SK-N-SH (cell line): ENCODE measurements around the gene IL21R. TPM values are rescaled to one million over a fixed set of nuclear protein-coding genes. Genes with fewer than 3 reads are reported as not detected.

ENCODE experiments used
- CTCF ChIA-PET: fragments of 300-600, 350-600 bp; formaldehyde crosslinking; extraction: SDS; loops from one replicate; lab custom pipeline; 2021; lab: Yijun Ruan, JAX
- POLR2A ChIA-PET: fragments of 350-600 bp; sonication (Branson Sonifier 250); formaldehyde crosslinking; extraction: SDS; loops from one replicate; lab custom pipeline; 2020; ENCODE audit warnings: antibody characterized with exemption, inconsistent platforms; lab: Yijun Ruan, JAX
- DNase-seq: peaks from one replicate; pipeline ENCODE4 v3.0.0; 2012
- H2AFZ ChIP-seq: fragments of 200-600 bp; sonication (generic); 2 replicates; pipeline ENCODE4 v1.8.1; 2016; ENCODE audit warnings: antibody characterized with exemption, mild to moderate bottlenecking, low read depth
- H3F3A ChIP-seq: fragments of 200-600 bp; sonication (generic); replicated peaks from 2 replicates; pipeline ENCODE3; 2016; ENCODE audit warnings: antibody characterized with exemption, mild to moderate bottlenecking; ENCODE audit not compliant: insufficient read depth
- H3K27ac ChIP-seq, 2 experiments: fragments of 200-500 bp in 1 of 2; fragments of 200-600 bp in 1 of 2; sonication (Bioruptor generic) in 1 of 2; sonication (generic), shearing (Covaris generic) in 1 of 2; 2 replicates each; pipeline versions ENCODE4 v1.5.1 to v1.6.1; 2014 to 2016; ENCODE audit warnings: low read depth in 2 of 2, inconsistent platforms in 1 of 2, low read length in 1 of 2, mild to moderate bottlenecking in 1 of 2, mixed read lengths in 1 of 2
- H3K27me3 ChIP-seq: fragments of 200-600 bp; sonication (generic), shearing (Covaris generic); 2 replicates; pipeline ENCODE4 v1.6.1; 2016; ENCODE audit warnings: mixed run types; ENCODE audit not compliant: insufficient read depth
- H3K36me3 ChIP-seq, 2 experiments: fragments of 200-500 bp in 1 of 2; fragments of 200-600 bp in 1 of 2; sonication (Bioruptor generic) in 1 of 2; sonication (generic) in 1 of 2; replicated peaks in 1 of 2; 2 replicates each; pipeline versions ENCODE3 to v1.5.1; 2014 to 2016; ENCODE audit warnings: low read length in 1 of 2, mild to moderate bottlenecking in 1 of 2; ENCODE audit not compliant: insufficient read depth in 2 of 2, control insufficient read depth in 1 of 2
- H3K4me1 ChIP-seq, 2 experiments: fragments of 200-500 bp in 1 of 2; fragments of 200-600 bp in 1 of 2; sonication (Bioruptor generic) in 1 of 2; sonication (generic), shearing (Covaris generic) in 1 of 2; 2 replicates each; pipeline versions ENCODE4 v1.5.1 to v1.6.1; 2014 to 2016; ENCODE audit warnings: low read depth in 1 of 2, low read length in 1 of 2, mixed run types in 1 of 2; ENCODE audit not compliant: insufficient read depth in 2 of 2, control insufficient read depth in 1 of 2
- H3K4me2 ChIP-seq: fragments of 200-600 bp; sonication (generic), shearing (Covaris generic); 2 replicates; pipeline ENCODE4 v1.6.1; 2017; ENCODE audit warnings: mixed run types
- H3K4me3 ChIP-seq, 2 experiments: fragments of 200-500 bp in 1 of 2; fragments of 200-600 bp in 1 of 2; sonication (Bioruptor generic) in 1 of 2; sonication (generic), shearing (Covaris generic) in 1 of 2; 2 replicates each; pipeline versions ENCODE4 v1.5.1 to v1.8.1; 2014 to 2016; ENCODE audit warnings: low read depth in 2 of 2, inconsistent platforms in 1 of 2, low read length in 1 of 2, mild to moderate bottlenecking in 1 of 2, mixed read lengths in 1 of 2, moderate library complexity in 1 of 2
- H3K79me2 ChIP-seq: fragments of 200-600 bp; sonication (generic); 2 replicates; pipeline ENCODE4 v1.8.1; 2017; ENCODE audit warnings: mild to moderate bottlenecking; ENCODE audit not compliant: insufficient read depth
- H3K9ac ChIP-seq: fragments of 200-600 bp; sonication (generic); 2 replicates; pipeline ENCODE4 v1.6.1; 2017; ENCODE audit warnings: mixed run types
- H3K9me2 ChIP-seq: fragments of 200-600 bp; sonication (generic); 2 replicates; pipeline ENCODE4 v1.6.1; 2017; ENCODE audit warnings: mixed run types
- H3K9me3 ChIP-seq: fragments of 200-600 bp; sonication (generic); 2 replicates; pipeline ENCODE4 v1.6.1; 2017; ENCODE audit warnings: mixed run types, mild to moderate bottlenecking, moderate library complexity
- H4K20me1 ChIP-seq: fragments of 200-600 bp; sonication (generic); 2 replicates; pipeline ENCODE4 v1.6.1; 2017; ENCODE audit warnings: mild to moderate bottlenecking, mixed run types; ENCODE audit not compliant: insufficient read depth
- ELF1 ChIP-seq: IDR thresholded peaks from 2 replicates; pipeline ENCODE4 v1.4.0; 2012
- EZH2phosphoT487 ChIP-seq: fragments of 200-600 bp; sonication (generic); IDR thresholded peaks from 2 replicates; pipeline ENCODE4 v1.6.1; 2017; ENCODE audit warnings: low read depth, mixed run types, mild to moderate bottlenecking, antibody characterized with exemption, moderate library complexity, borderline replicate concordance
- FOSL2 ChIP-seq: IDR thresholded peaks from 2 replicates; pipeline ENCODE4 v1.4.0; 2012; ENCODE audit warnings: low read depth, mild to moderate bottlenecking, moderate library complexity, borderline replicate concordance
- FOXJ3 ChIP-seq: sonication (generic); formaldehyde crosslinking; IDR thresholded peaks from 2 replicates; pipeline ENCODE4 v1.5.1; 2020; ENCODE audit warnings: mild to moderate bottlenecking, missing genetic modification reagents
- GABPA ChIP-seq: IDR thresholded peaks from 2 replicates; pipeline ENCODE4 v1.4.0; 2012; ENCODE audit warnings: low read depth, mild to moderate bottlenecking
- IRF3 ChIP-seq: fragments of 150-350 bp; IDR thresholded peaks from 2 replicates; pipeline ENCODE4 v1.6.1; 2016; ENCODE audit warnings: mild to moderate bottlenecking, low read depth, low read length
- JUND ChIP-seq: IDR thresholded peaks from 2 replicates; pipeline ENCODE4 v1.4.0; 2012
- NFIC ChIP-seq: IDR thresholded peaks from 2 replicates; pipeline ENCODE4 v1.4.0; 2012; ENCODE audit warnings: borderline replicate concordance
- PBX3 ChIP-seq: IDR thresholded peaks from 2 replicates; pipeline ENCODE4; 2012
- RXRA ChIP-seq: IDR thresholded peaks from 2 replicates; pipeline ENCODE4 v1.4.0; 2012; ENCODE audit warnings: low read depth, mild to moderate bottlenecking, borderline replicate concordance
- SIN3A ChIP-seq: IDR thresholded peaks from 2 replicates; pipeline ENCODE4 v1.6.1; 2012; ENCODE audit warnings: low read depth, mild to moderate bottlenecking, low read length, moderate library complexity, borderline replicate concordance
- SMC3 ChIP-seq: IDR thresholded peaks from 2 replicates; pipeline ENCODE4 v1.6.1; 2012; ENCODE audit warnings: low read depth, low read length, improper control_type of control experiment
- TAF1 ChIP-seq: IDR thresholded peaks from 2 replicates; pipeline ENCODE4 v1.6.1; 2012; ENCODE audit warnings: low read depth, mild to moderate bottlenecking, low read length, moderate library complexity, borderline replicate concordance
- TCF12 ChIP-seq: IDR thresholded peaks from 2 replicates; pipeline ENCODE4 v1.4.0; 2012
- USF1 ChIP-seq: IDR thresholded peaks from 2 replicates; pipeline ENCODE4 v1.4.0; 2012; ENCODE audit warnings: low read depth, borderline replicate concordance
- USF2 ChIP-seq: fragments of 150-350 bp; IDR thresholded peaks from 2 replicates; pipeline ENCODE4 v1.6.1; 2017; ENCODE audit warnings: antibody characterized with exemption, low read length, low read depth, borderline replicate concordance
- ZBTB33 ChIP-seq: IDR thresholded peaks from 2 replicates; pipeline ENCODE4 v1.4.0; 2012; ENCODE audit warnings: low read depth, borderline replicate concordance
- WGBS: methylation state at CpG from one replicate; pipeline ENCODE4 v1.1.6; 2017; ENCODE audit warnings: low lambda C conversion rate; 5-methylcytosine and 5-hydroxymethylcytosine counted together
- polyA plus RNA-seq, 3 experiments: library from polyadenylated mRNA; depleted of rRNA; stranded (reverse); fragments of >200 nt; gene quantifications; 2 replicates each; pipeline ENCODE4 v1.2.3, GENCODE V29; 2012

Gene IL21R
- polyA plus RNA-seq, 1 of the 3 experiments (the other 2 are of a cell fraction), result 0.13 TPM

GRCh38 chr16:27500801-27501200 lies 98.8 kb downstream of the IL21R start:
- Histone ChIP-seq H4K20me1 (no peaks in the 10 kb centered on the region), H3K4me2 (no peak overlapping the region), H3K9me3 (no peaks in the 10 kb centered on the region), H3F3A (no peaks in the 10 kb centered on the region)
- 94% methylated on average over 3 of the region's 3 CpGs for WGBS
- TF ChIP-seq IRF3 (no peak), FOXJ3 (CRISPR knock-in tag) (no peak), PBX3 (no peak), USF2 (no peak), GABPA (no peak), SIN3A (no peak), ZBTB33 (no peak), USF1 (no peak), FOSL2 (no peak), ELF1 (no peak), TCF12 (no peak), JUND (no peak), NFIC (no peak), SMC3 (no peak), EZH2phosphoT487 (no peak), RXRA (no peak), TAF1 (no peak)
- TF ChIP-seq, all 33 proteins: peak for 0
- H3K9me2 ChIP-seq, result no peaks in the 10 kb centered on the region
- no peak overlapping the region for H2AFZ ChIP-seq
- no peaks in the 10 kb centered on the region for H3K79me2 ChIP-seq
- H3K4me1 ChIP-seq, result no peaks in the 10 kb centered on the region
- H3K36me3 ChIP-seq, result peaks cover 37 to 92% of the 10 kb centered on the region in 2 experiments
- no peak overlapping the region for H3K9ac ChIP-seq
- DNase-seq, result no peak
- no peak overlapping the region for H3K4me3 ChIP-seq
- no peak overlapping the region for H3K27ac ChIP-seq
- POLR2A ChIA-PET, result no interaction called here
- no peaks in the 10 kb centered on the region for H3K27me3 ChIP-seq
- CTCF ChIA-PET, result interaction anchor here (2.0 kb wide), 1 partner anchor 15 kb away, joined by 5 read pairs; no protein-coding TSS in a partner anchor

Other genes with a start within 250 kb of the IL21R start
- gene KDM8, start 198.6 kb upstream of the IL21R start, polyA plus RNA-seq (2012; rRNA removed), result 3.3 and 3.9 TPM in 2 replicates
- gene NSMCE1, start 133.4 kb upstream of the IL21R start, polyA plus RNA-seq (2012; rRNA removed), result 37.9 and 39.8 TPM in 2 replicates
- gene IL4R, start 88.2 kb upstream of the IL21R start, polyA plus RNA-seq (2012; rRNA removed), result 16.1 and 16.4 TPM in 2 replicates
- 30.1 and 47.2 TPM in 2 replicates for gene GTF3C1, start 147.7 kb downstream of the IL21R start, polyA plus RNA-seq (2012; rRNA removed)
- 25.5 and 28.6 TPM in 2 replicates for gene KATNIP, start 148.0 kb downstream of the IL21R start, polyA plus RNA-seq (2012; rRNA removed)